Activated CD4-positive, alpha-beta T cell treated with anti-CD3 and anti-CD28 coated beads, Interleukin-2, amount 10 ng/mL, durations not matched to agents 7 days and 5 days (primary cell): Measurements from ENCODE around the gene IPO9. TPM values are rescaled to one million over a fixed set of nuclear protein-coding genes. Genes with fewer than 3 reads are reported as not detected.

Source experiments
- CTCF ChIA-PET: fragments of 350-600 bp; sonication (Branson Sonifier 250); formaldehyde crosslinking; loops from one replicate; lab custom pipeline; 2021; ENCODE audit warnings: antibody characterized with exemption; lab: Charles Lee
- POLR2A ChIA-PET: fragments of 350-600 bp; sonication (Branson Sonifier 250); formaldehyde crosslinking; loops from one replicate; lab custom pipeline; 2021; ENCODE audit warnings: antibody characterized with exemption; lab: Charles Lee
- DNase-seq: peaks from one replicate; pipeline ENCODE4 v3.0.0-alpha.2; 2020
- H3K27ac Mint-ChIP-seq: one replicate; pipeline ENCODE4 v1.8.0; 2021; ENCODE audit warnings: mild to moderate bottlenecking, moderate library complexity, mixed read lengths
- H3K27me3 Mint-ChIP-seq: one replicate; pipeline ENCODE4 v1.8.0; 2021; ENCODE audit warnings: mixed read lengths
- H3K36me3 Mint-ChIP-seq: one replicate; pipeline ENCODE4 v1.8.0; 2021; ENCODE audit warnings: low read depth, mixed read lengths
- H3K4me1 Mint-ChIP-seq: one replicate; pipeline ENCODE4 v1.8.0; 2021; ENCODE audit warnings: mixed read lengths
- H3K4me3 Mint-ChIP-seq: one replicate; pipeline ENCODE4 v1.8.0; 2021; ENCODE audit warnings: mild to moderate bottlenecking, moderate library complexity, mixed read lengths
- H3K9me3 Mint-ChIP-seq: one replicate; pipeline ENCODE4 v1.8.0; 2021; ENCODE audit warnings: mixed read lengths
- total RNA-seq, 2 experiments: library from RNA; stranded (reverse); gene quantifications; one replicate each; pipeline ENCODE4 v1.2.3, GENCODE V29; 2021

The IPO9 gene
- total RNA-seq, 2 experiments from 2014 or later = 47.9 to 52.4 TPM

GRCh38 chr1:201905234-201905890, 76.4 kb downstream of the IPO9 start:
- DNase-seq = no peak
- CTCF ChIA-PET = interaction anchor here (7.1 kb wide), 1 partner anchor 8 kb away, joined by 53 read pairs; no protein-coding TSS in a partner anchor
- Mint-ChIP-seq H3K9me3 (no peaks in the 10 kb centered on the region), H3K4me1 (peaks cover 5% of the 10 kb centered on the region), H3K4me3 (no peak overlapping the region), H3K27me3 (peaks cover 7% of the 10 kb centered on the region), H3K36me3 (no peaks in the 10 kb centered on the region), H3K27ac (no peak overlapping the region)
- POLR2A ChIA-PET = no interaction called here

DNA sequence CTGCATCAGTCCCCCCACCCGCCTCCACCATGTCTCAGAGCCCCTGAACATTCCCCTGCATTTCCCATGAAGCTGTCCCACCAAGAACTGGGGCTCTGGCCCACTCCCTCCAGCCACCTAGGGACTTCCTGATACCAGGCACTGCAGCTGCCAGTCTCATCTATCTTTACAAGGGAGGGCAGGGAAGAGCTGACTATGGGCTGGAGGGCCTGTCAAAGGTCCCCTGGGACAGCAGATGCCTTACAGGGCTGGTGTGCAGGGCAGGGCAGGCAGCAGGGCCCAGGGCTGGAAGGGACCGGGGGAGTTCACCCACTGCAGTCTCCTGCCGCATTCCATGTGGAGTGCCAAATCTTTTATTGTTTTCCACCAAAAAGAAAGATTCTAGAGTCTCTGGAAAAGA, 77.4 kb downstream of the IPO9 start:
- H3K27ac Mint-ChIP-seq = no peak overlapping the region
- POLR2A ChIA-PET = no interaction called here

GRCh38 chr1:201907621-201908020, 78.7 kb downstream of the IPO9 start:
- no peaks in the 10 kb centered on the region for H3K36me3 Mint-ChIP-seq
- no peak overlapping the region for H3K27ac Mint-ChIP-seq
- DNase-seq = no peak
- POLR2A ChIA-PET = no interaction called here
- no peaks in the 10 kb centered on the region for H3K9me3 Mint-ChIP-seq
- CTCF ChIA-PET = interaction anchor here (1.7 to 7.1 kb wide), 2 partner anchors 10 to 15 kb away, joined by 3 to 53 read pairs; no protein-coding TSS in a partner anchor
- no peak overlapping the region for H3K4me3 Mint-ChIP-seq
- peaks cover 5% of the 10 kb centered on the region for H3K4me1 Mint-ChIP-seq
- peaks cover 4% of the 10 kb centered on the region for H3K27me3 Mint-ChIP-seq

More for the DNA sequence above, 77.4 kb downstream of the IPO9 start:
- Mint-ChIP-seq H3K36me3 (no peaks in the 10 kb centered on the region), H3K27me3 (peaks cover 4% of the 10 kb centered on the region), H3K4me3 (no peak overlapping the region), H3K9me3 (no peaks in the 10 kb centered on the region), H3K4me1 (peaks cover 5% of the 10 kb centered on the region)
- DNase-seq = no peak
- CTCF ChIA-PET = interaction anchor here (1.7 to 7.1 kb wide), 2 partner anchors 9 to 13 kb away, joined by 3 to 53 read pairs; no protein-coding TSS in a partner anchor

DNA sequence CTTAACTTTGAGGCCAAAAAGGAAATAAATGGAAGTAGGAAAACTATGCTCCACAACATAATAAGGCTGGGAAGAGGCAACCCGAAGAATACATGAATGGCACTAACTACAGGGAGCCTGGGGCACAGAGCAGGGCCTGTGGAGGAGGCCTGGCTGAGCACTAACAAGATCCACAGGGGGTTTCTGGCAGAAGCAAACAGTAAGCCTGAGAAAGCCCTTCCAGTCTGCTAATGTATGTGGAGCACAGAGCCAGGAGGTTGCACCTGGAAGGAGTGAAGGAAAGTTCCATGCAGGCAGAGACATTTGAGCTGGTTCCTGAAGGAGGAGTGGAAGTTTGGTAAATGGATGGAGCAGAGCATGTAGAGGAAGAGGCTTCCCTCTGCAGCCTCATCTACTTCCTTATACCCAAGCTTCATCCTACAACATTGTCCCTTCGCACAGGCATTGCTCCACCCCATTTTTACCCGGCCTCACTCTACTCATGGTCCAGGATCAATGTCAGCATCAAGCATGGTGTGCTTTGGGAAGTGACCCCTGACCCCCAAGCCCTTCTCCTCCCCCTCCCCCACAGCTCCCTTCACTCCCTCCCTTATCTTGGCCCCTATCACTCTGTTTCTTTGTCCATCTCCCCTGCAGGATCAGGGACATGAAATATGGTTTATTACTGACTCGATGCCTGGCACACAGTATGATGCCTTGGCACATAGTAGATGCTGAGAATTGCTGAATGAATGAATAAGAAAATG, 83.0 kb downstream of the IPO9 start:
- Mint-ChIP-seq H3K4me3 (no peak overlapping the region), H3K36me3 (no peaks in the 10 kb centered on the region), H3K27me3 (peaks cover 7% of the 10 kb centered on the region), H3K4me1 (no peaks in the 10 kb centered on the region), H3K9me3 (no peaks in the 10 kb centered on the region), H3K27ac (no peak overlapping the region)
- CTCF ChIA-PET = interaction anchor here (7.1 kb wide), 1 partner anchor 14 kb away, joined by 53 read pairs; no protein-coding TSS in a partner anchor
- POLR2A ChIA-PET = no interaction called here
- no peak for DNase-seq

DNA sequence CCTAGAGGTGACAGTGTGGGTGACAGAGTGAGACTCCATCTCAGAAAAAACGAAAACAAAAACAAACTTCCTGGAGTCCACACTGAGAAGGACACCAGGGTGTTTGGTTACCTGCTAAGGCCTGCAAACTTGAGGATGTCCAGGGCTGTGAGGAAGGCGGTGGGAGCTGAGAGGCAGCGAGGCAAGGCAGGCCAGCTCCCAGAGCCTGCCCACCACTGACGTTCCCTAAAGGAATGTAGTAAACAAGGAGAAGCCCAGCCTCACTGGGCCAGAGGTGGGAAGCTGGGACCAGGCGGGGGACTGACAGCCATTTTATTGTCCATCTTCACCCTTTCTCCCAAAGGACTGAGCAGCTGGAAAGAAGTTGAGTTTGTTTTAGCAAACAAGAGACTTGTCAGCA, 83.9 kb downstream of the IPO9 start:
- Mint-ChIP-seq H3K27me3 (peaks cover 7% of the 10 kb centered on the region), H3K36me3 (no peaks in the 10 kb centered on the region), H3K4me1 (no peaks in the 10 kb centered on the region), H3K4me3 (no peak overlapping the region), H3K27ac (no peak overlapping the region), H3K9me3 (no peaks in the 10 kb centered on the region)
- ChIA-PET POLR2A (no interaction called here), CTCF (interaction anchor here (0.6 to 1.1 kb wide), 2 partner anchors 25 to 53 kb away, joined by 3 to 4 read pairs; no protein-coding TSS in a partner anchor)
- no peak for DNase-seq

DNA sequence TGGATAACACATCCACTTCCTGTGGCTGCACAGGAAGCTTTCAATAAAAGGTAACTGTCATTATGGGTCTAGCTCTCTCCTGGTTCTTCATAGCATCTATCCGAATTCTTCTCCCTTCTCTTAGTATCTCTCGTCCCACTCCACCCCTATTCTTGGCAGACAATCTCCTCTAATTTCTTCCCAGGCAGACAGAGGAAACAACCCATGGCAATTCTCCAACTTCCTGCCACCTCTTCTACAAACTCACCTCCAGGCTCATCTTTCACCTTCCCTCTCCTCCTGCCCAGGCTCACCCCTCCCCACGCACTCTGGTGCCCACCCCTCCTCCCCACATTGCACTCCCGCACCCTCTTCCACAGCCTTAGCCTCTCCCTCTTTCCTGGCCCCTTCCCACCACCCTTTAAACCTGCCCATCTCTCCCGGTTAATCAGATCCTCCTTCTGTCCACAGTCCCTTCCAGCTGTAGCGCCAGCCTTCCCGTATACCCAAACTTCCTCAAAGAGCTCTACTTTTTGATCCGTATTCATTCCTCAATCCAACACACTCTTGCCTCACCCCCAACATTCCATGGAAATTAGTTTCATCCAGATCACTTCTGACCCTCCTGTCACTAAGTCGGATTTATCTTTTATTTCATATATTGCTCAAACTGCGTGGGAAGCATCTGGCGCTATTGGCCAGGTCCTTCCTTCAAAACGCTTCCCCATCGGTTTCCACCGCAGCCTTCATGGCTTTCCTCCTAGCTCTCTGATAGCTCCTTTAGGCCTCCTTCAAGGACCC, 85.7 kb downstream of the IPO9 start:
- ChIA-PET POLR2A (no interaction called here), CTCF (interaction anchor here (0.5 kb wide), 1 partner anchor 97 kb away, joined by 4 read pairs; no protein-coding TSS in a partner anchor)
- Mint-ChIP-seq H3K4me3 (no peak overlapping the region), H3K27ac (no peak overlapping the region), H3K4me1 (no peaks in the 10 kb centered on the region), H3K27me3 (peaks cover 5% of the 10 kb centered on the region), H3K36me3 (no peaks in the 10 kb centered on the region), H3K9me3 (no peaks in the 10 kb centered on the region)
- DNase-seq = no peak

GRCh38 chr1:201916649-201917249, 87.8 kb downstream of the IPO9 start:
- H3K27ac Mint-ChIP-seq = no peak overlapping the region
- no peaks in the 10 kb centered on the region for H3K9me3 Mint-ChIP-seq
- H3K4me1 Mint-ChIP-seq = no peaks in the 10 kb centered on the region
- POLR2A ChIA-PET = no interaction called here
- H3K36me3 Mint-ChIP-seq = no peaks in the 10 kb centered on the region
- CTCF ChIA-PET = interaction anchor here (1.2 to 2.4 kb wide), 2 partner anchors 21 to 83 kb away, joined by 3 to 8 read pairs; no protein-coding TSS in a partner anchor
- peaks cover 3% of the 10 kb centered on the region for H3K27me3 Mint-ChIP-seq
- H3K4me3 Mint-ChIP-seq = no peak overlapping the region
- DNase-seq = no peak

DNA sequence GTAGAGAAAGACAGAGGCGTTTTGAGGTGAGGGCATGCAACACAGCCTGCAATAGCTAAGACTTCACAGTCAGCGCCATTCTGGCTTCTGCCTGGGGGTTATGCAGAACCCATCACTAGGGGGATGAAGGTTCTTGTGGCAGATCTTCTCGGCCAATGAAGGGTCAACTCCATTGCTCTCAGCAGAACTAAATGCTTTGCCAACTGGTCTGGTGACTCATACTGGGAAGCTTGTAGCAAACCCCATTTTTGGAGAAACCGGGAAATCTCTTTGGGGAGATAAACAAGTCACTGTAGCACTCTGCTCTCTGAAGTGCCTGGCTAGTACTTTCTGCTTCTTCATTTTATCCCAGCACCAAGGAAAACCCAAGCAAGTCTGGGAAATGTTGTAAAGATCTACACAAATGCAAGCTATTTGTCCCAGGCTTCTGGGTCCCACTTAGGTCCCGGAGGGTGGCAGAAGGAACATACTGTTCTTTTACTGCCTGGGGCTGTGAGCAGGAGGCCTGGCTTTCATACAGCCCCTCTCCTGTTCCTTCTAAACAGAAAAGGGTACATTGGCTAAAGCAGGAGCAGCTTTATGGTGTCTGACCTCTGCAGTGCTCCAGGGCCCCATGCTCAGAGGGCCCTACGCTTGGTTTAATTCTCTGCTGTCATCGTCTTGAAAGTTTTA, 88.5 kb downstream of the IPO9 start:
- ChIA-PET CTCF (interaction anchor here (0.6 to 2.4 kb wide), 5 partner anchors 14 to 82 kb away, joined by 3 to 8 read pairs (median 3); no protein-coding TSS in a partner anchor), POLR2A (interaction anchor here (0.5 kb wide), 1 partner anchor 28 kb away, joined by 3 read pairs; no protein-coding TSS in a partner anchor)
- no peak for DNase-seq
- peaks cover 5% of the 10 kb centered on the region for H3K27me3 Mint-ChIP-seq
- no peaks in the 10 kb centered on the region for H3K4me1 Mint-ChIP-seq
- no peaks in the 10 kb centered on the region for H3K36me3 Mint-ChIP-seq
- H3K27ac Mint-ChIP-seq = no peak overlapping the region
- H3K4me3 Mint-ChIP-seq = no peak overlapping the region
- no peaks in the 10 kb centered on the region for H3K9me3 Mint-ChIP-seq

GRCh38 chr1:201918343-201918742, 89.4 kb downstream of the IPO9 start:
- Mint-ChIP-seq H3K27ac (no peak overlapping the region), H3K36me3 (no peaks in the 10 kb centered on the region), H3K4me1 (no peaks in the 10 kb centered on the region), H3K9me3 (no peaks in the 10 kb centered on the region), H3K27me3 (peaks cover 5% of the 10 kb centered on the region), H3K4me3 (no peak overlapping the region)
- ChIA-PET POLR2A (no interaction called here), CTCF (interaction anchor here (1.0 to 1.2 kb wide), 2 partner anchors 15 to 20 kb away, joined by 3 to 4 read pairs; no protein-coding TSS in a partner anchor)
- no peak for DNase-seq

GRCh38 chr1:201921952-201922558, 93.1 kb downstream of the IPO9 start:
- POLR2A ChIA-PET = no interaction called here
- peaks cover 2% of the 10 kb centered on the region for H3K27me3 Mint-ChIP-seq
- H3K9me3 Mint-ChIP-seq = no peaks in the 10 kb centered on the region
- no peak for DNase-seq
- no peaks in the 10 kb centered on the region for H3K36me3 Mint-ChIP-seq
- no peak overlapping the region for H3K27ac Mint-ChIP-seq
- CTCF ChIA-PET = no interaction called here
- H3K4me1 Mint-ChIP-seq = no peaks in the 10 kb centered on the region
- no peak overlapping the region for H3K4me3 Mint-ChIP-seq

DNA sequence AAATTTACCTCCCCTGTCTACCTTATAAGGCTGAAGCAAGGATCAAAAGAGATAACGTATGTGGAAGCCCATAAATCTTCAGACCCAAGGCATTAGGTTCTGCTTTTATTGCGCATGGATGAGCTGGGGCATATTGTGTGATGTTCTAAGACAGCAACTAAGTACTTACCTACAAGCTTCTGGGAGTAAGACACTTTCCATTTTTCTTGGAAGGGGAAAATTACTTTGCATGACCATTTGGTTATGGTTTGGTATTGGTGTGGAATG, 96.3 kb downstream of the IPO9 start:
- H3K27me3 Mint-ChIP-seq = peaks cover 2% of the 10 kb centered on the region
- CTCF ChIA-PET = interaction anchor here (0.6 to 1.2 kb wide), 6 partner anchors 12 to 626 kb away, joined by 3 to 4 read pairs (median 3); no protein-coding TSS in a partner anchor
- DNase-seq = no peak
- H3K4me1 Mint-ChIP-seq = no peaks in the 10 kb centered on the region
- H3K36me3 Mint-ChIP-seq = no peaks in the 10 kb centered on the region
- no peak overlapping the region for H3K27ac Mint-ChIP-seq
- POLR2A ChIA-PET = interaction anchor here (0.6 kb wide), 1 partner anchor 21 kb away, joined by 3 read pairs; no protein-coding TSS in a partner anchor
- H3K4me3 Mint-ChIP-seq = no peak overlapping the region
- no peaks in the 10 kb centered on the region for H3K9me3 Mint-ChIP-seq
